ENCODE data around the gene GFOD1. TPM values are rescaled to one million over a fixed set of nuclear protein-coding genes. Genes with fewer than 3 reads are reported as not detected.

The GFOD1 gene
- total and polyA plus RNA-seq, 7 donors: 2.3 to 18.3 (median 13.3) TPM

DNA sequence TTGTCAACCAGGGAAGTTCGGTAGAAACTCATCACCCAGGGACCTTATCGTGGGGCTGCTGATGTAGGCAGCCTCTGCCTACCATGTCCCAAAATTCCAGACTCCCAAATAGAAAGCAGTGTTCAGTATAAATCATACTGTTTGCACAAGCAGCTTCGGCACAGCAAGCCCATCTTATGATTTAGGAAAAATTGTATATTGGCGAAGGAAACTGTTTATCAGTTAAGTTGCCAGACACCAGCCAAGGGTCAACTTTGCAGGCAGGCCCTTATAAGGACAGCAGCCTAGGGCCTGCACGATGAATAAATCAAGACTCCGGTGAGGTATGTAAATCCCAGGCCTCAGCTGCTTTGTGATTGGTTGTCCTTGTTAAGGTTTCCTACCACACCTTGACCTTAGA lies 36.8 kb downstream of the GFOD1 start:
- no peaks in the 10 kb centered on the region for H3K36me3 ChIP-seq
- H3K4me1 ChIP-seq: peaks cover 0 to 98% (median 88%) of the 10 kb centered on the region in 4 donors
- H3K9me3 ChIP-seq: no peaks in the 10 kb centered on the region
- H3K27me3 ChIP-seq: no peaks in the 10 kb centered on the region
- no peak for DNase-seq
- intact Hi-C loops (cut with DNase I): no loop called here
- no peak overlapping the region for H3K4me3 ChIP-seq
- H3K27ac ChIP-seq: peak overlapping the region; percentile 40 to 87 (median 78)
- 85 to 89% methylated on average over 6 of the region's 6 CpGs for WGBS, 2 donors
- TF ChIP-seq CTCF (IDR thresholded peaks at IDR 0.05) (no peak), POLR2A (IDR thresholded peaks at IDR 0.05) (no peak), EP300 (IDR thresholded peaks at IDR 0.05) (peak in 1 of 4 donors; percentile 17), POLR2AphosphoS5 (IDR thresholded peaks at IDR 0.05) (peak in 3 of 4 donors; percentile 38 to 53 (median 45))

- Histone ChIP-seq H3K27ac (peak overlapping the region; percentile 56 to 87 (median 75)), H3K27me3 (no peaks in the 10 kb centered on the region), H3K4me1 (peaks cover 0 to 88% (median 80%) of the 10 kb centered on the region in 4 donors), H3K36me3 (no peaks in the 10 kb centered on the region), H3K9me3 (no peaks in the 10 kb centered on the region), H3K4me3 (no peak overlapping the region)
- TF ChIP-seq POLR2A (IDR thresholded peaks at IDR 0.05): no peak
- peak in 3 of 4 donors; percentile 41 to 74 (median 67) for TF ChIP-seq POLR2AphosphoS5 (IDR thresholded peaks at IDR 0.05)
- peak in 2 of 4 donors; percentile 81 to 89 for TF ChIP-seq EP300 (IDR thresholded peaks at IDR 0.05)
- no peak for TF ChIP-seq CTCF (IDR thresholded peaks at IDR 0.05)
- DNase-seq: no peak
- 59 to 85% methylated on average over 5 of the region's 5 CpGs for WGBS, 2 donors
- intact Hi-C loops (cut with DNase I): loop anchor here (5.0 kb wide), 1 partner anchor 39 kb away; the partner anchor contains the start of gene GFOD1
Observed at GRCh38 chr6:13447949-13448724, 39.3 kb downstream of the GFOD1 start.

- TF ChIP-seq POLR2AphosphoS5 (IDR thresholded peaks at IDR 0.05): no peak
- TF ChIP-seq EP300 (IDR thresholded peaks at IDR 0.05): no peak
- no peak for TF ChIP-seq POLR2A (IDR thresholded peaks at IDR 0.05)
- no peak for TF ChIP-seq CTCF (IDR thresholded peaks at IDR 0.05)
- no peak for DNase-seq
- no peaks in the 10 kb centered on the region for H3K9me3 ChIP-seq
- no peaks in the 10 kb centered on the region for H3K36me3 ChIP-seq
- peak overlapping the region; percentile 73 to 87 (median 79) for H3K27ac ChIP-seq
- WGBS, 2 donors: 90 to 93% methylated on average over 7 of the region's 7 CpGs
- H3K4me3 ChIP-seq: no peak overlapping the region
- no peaks in the 10 kb centered on the region for H3K27me3 ChIP-seq
- intact Hi-C loops (cut with DNase I): loop anchor here (5.0 kb wide), 1 partner anchor 41 kb away; the partner anchor contains the start of gene GFOD1
- peaks cover 0 to 73% (median 66%) of the 10 kb centered on the region in 4 donors for H3K4me1 ChIP-seq
Observed at GRCh38 chr6:13446381-13446780, 41.0 kb downstream of the GFOD1 start.

GRCh38 chr6:13445744-13446115 lies 41.7 kb downstream of the GFOD1 start:
- no peaks in the 10 kb centered on the region for H3K27me3 ChIP-seq
- no peak for DNase-seq
- peaks cover 0 to 73% (median 66%) of the 10 kb centered on the region in 4 donors for H3K4me1 ChIP-seq
- H3K4me3 ChIP-seq: no peak overlapping the region
- TF ChIP-seq POLR2AphosphoS5 (IDR thresholded peaks at IDR 0.05) (no peak), CTCF (IDR thresholded peaks at IDR 0.05) (no peak), EP300 (IDR thresholded peaks at IDR 0.05) (no peak), POLR2A (IDR thresholded peaks at IDR 0.05) (no peak)
- no peaks in the 10 kb centered on the region for H3K36me3 ChIP-seq
- intact Hi-C loops (cut with DNase I): loop anchor here (5.0 kb wide), 1 partner anchor 42 kb away; the partner anchor contains the start of gene GFOD1
- peak overlapping the region; percentile 73 to 87 (median 79) for H3K27ac ChIP-seq
- 74 to 84% methylated on average over 3 of the region's 3 CpGs for WGBS, 2 donors
- H3K9me3 ChIP-seq: no peaks in the 10 kb centered on the region

All from sigmoid colon (tissue), 7 donors.